RPMI8226 (cell line): ENCODE data around the gene COMTD1.
"Not testable (repeated sequence)": the region's sequence is repeated elsewhere in the genome, so short reads cannot be mapped to it uniquely, and the experiment has no call there.

Experiments
- DNase-seq: peaks from one replicate; pipeline ENCODE4 v3.0.0-alpha.2; 2015

COMTD1 gene

GRCh38 chr10:75212343-75212742 is 23.4 kb downstream of the COMTD1 start:
- no peak for DNase-seq

GRCh38 chr10:75211007-75211691 is 24.6 kb downstream of the COMTD1 start:
- DNase-seq = peak; percentile 43

- peak; percentile 87 for DNase-seq
Observed at GRCh38 chr10:75210282-75211006, 25.3 kb downstream of the COMTD1 start, which contains the start of gene VDAC2. TSS of gene VDAC2 (plus strand) at chr10:75210796. CDS start at chr10:75211159, 363 bp downstream.

- peak; percentile 72 for DNase-seq
Observed at GRCh38 chr10:75209921-75210281, 25.9 kb downstream of the COMTD1 start.

- DNase-seq = no peak
Observed at GRCh38 chr10:75209086-75209920, 26.5 kb downstream of the COMTD1 start.

GRCh38 chr10:75208181-75208580 is 27.6 kb downstream of the COMTD1 start:
- DNase-seq = no peak

- no peak for DNase-seq
Observed at GRCh38 chr10:75207857-75208144, 28.0 kb downstream of the COMTD1 start.

GRCh38 chr10:75207079-75207856 is 28.5 kb downstream of the COMTD1 start:
- DNase-seq = no peak

- DNase-seq = not testable (repeated sequence)
Observed at GRCh38 chr10:75206638-75207037, 29.1 kb downstream of the COMTD1 start.

GRCh38 chr10:75205908-75206307 is 29.8 kb downstream of the COMTD1 start:
- no peak for DNase-seq

- no peak for DNase-seq
Observed at GRCh38 chr10:75203724-75204123, 32.0 kb downstream of the COMTD1 start.

GRCh38 chr10:75203046-75203620 is 32.6 kb downstream of the COMTD1 start:
- DNase-seq = not testable (repeated sequence)

- DNase-seq = no peak
Observed at GRCh38 chr10:75202321-75203045, 33.3 kb downstream of the COMTD1 start.

GRCh38 chr10:75201793-75202307 is 33.9 kb downstream of the COMTD1 start:
- no peak for DNase-seq

- not testable (repeated sequence) for DNase-seq
Observed at GRCh38 chr10:75199949-75200348, 35.8 kb downstream of the COMTD1 start.

GRCh38 chr10:75197906-75198305 is 37.9 kb downstream of the COMTD1 start:
- no peak for DNase-seq

- DNase-seq = no peak
Observed at GRCh38 chr10:75197066-75197465, 38.7 kb downstream of the COMTD1 start.

- DNase-seq = no peak
Observed at GRCh38 chr10:75195035-75195763, 40.6 kb downstream of the COMTD1 start.

- not testable (repeated sequence) for DNase-seq
Observed at GRCh38 chr10:75194625-75195024, 41.1 kb downstream of the COMTD1 start.

GRCh38 chr10:75191821-75192568 is 43.8 kb downstream of the COMTD1 start:
- no peak for DNase-seq
